Spleen (tissue), 11 donors: Measurements from ENCODE around the gene KBTBD4. TPM values are rescaled to one million over a fixed set of nuclear protein-coding genes. Genes with fewer than 3 reads are reported as not detected.
"Not testable (repeated sequence)": the region's sequence is repeated elsewhere in the genome, so short reads cannot be mapped to it uniquely, and the experiment has no call there.

Experiments
- DNase-seq: peaks from one replicate; pipeline ENCODE4 v3.0.0-alpha.2; 2020
- H3K27ac ChIP-seq, 8 donors: fragments of 200-600 bp; sonication (generic) in 7 of 8; 1 replicate in 4 of 8; 2 replicates in 4 of 8; pipeline versions ENCODE4 v1.5.0 to v1.8.0; 2016 to 2021; ENCODE audit warnings: inconsistent platforms in 4 of 8, mild to moderate bottlenecking in 4 of 8, moderate library complexity in 1 of 8
- H3K27me3 ChIP-seq, 7 donors: fragments of 200-600 bp; sonication (generic) in 6 of 7; replicated peaks in 1 of 7; 1 replicate in 4 of 7; 2 replicates in 3 of 7; pipeline versions ENCODE4 v1.5.0 to v1.8.0; 2016 to 2021; ENCODE audit warnings: inconsistent platforms in 3 of 7, mild to moderate bottlenecking in 1 of 7
- H3K36me3 ChIP-seq, 6 donors: fragments of 200-600 bp; sonication (generic) in 5 of 6; 1 replicate in 4 of 6; 2 replicates in 2 of 6; pipeline versions ENCODE4 v1.5.0 to v1.8.0; 2016 to 2021; ENCODE audit warnings: inconsistent platforms in 2 of 6
- H3K4me1 ChIP-seq, 6 donors: fragments of 200-600 bp; sonication (generic) in 5 of 6; 1 replicate in 3 of 6; 2 replicates in 3 of 6; pipeline versions ENCODE4 v1.5.0 to v1.8.0; 2016 to 2021; ENCODE audit warnings: inconsistent platforms in 3 of 6
- H3K4me3 ChIP-seq, 8 donors: fragments of 200-600 bp; sonication (generic) in 7 of 8; 1 replicate in 4 of 8; 2 replicates in 4 of 8; pipeline versions ENCODE4 v1.5.0 to v1.8.0; 2016 to 2021; ENCODE audit warnings: inconsistent platforms in 4 of 8, mild to moderate bottlenecking in 4 of 8, moderate library complexity in 2 of 8
- H3K9me3 ChIP-seq, 8 donors: fragments of 200-600 bp; sonication (generic) in 7 of 8; 1 replicate in 4 of 8; 2 replicates in 4 of 8; pipeline versions ENCODE4 v1.5.0 to v1.8.0; 2016 to 2021; ENCODE audit warnings: inconsistent platforms in 4 of 8
- POLR2A ChIP-seq, 3 donors: fragments of 450-650 bp; IDR thresholded peaks; one replicate each; pipeline ENCODE4 v1.5.1; 2017; ENCODE audit warnings: antibody characterized with exemption in 3 of 3, mild to moderate bottlenecking in 1 of 3
- POLR2AphosphoS5 ChIP-seq, 3 donors: sonication (generic); formaldehyde crosslinking; IDR thresholded peaks; one replicate each; pipeline ENCODE4 v1.5.1; 2017; ENCODE audit warnings: antibody characterized with exemption in 3 of 3
- WGBS, 5 donors: extraction: QIAGEN DNeasy Blood & Tissue Kit in 3 of 5; methylation state at CpG; one replicate each; pipeline versions ENCODE4 v1.1.5 to v1.1.7; 2013 to 2018; 5-methylcytosine and 5-hydroxymethylcytosine counted together
- intact Hi-C: fragments of 100-400 bp; cut with DNase I; formaldehyde crosslinking; loops from one replicate; pipeline ENCODE4 v1.15.0; 2023; ENCODE audit warnings: low total_unique reads
- polyA plus RNA-seq, 3 donors: library from polyadenylated mRNA; stranded (reverse); fragments of 200-250 nt; gene quantifications; one replicate each; pipeline ENCODE4 v1.2.1, GENCODE V29; 2013
- total RNA-seq, 7 donors: library from RNA; depleted of rRNA in 3 of 7; stranded (reverse); fragments of >200 nt in 3 of 7; fragmentation: NEBNext Ultra II Directional in 4 of 7; extraction: Animal tissue kit (Norgen Biotek cat#: 25700) in 4 of 7; gene quantifications; one replicate each; pipeline versions ENCODE4 v1.1.0 to v1.2.1, GENCODE V29; 2016 to 2021
- TF ChIP-seq, protein P1 (sequence below), 11 experiments: fragments of 200-600 bp in 7 of 11; fragments of 450-650 bp in 4 of 11; sonication (generic) in 4 of 11; IDR thresholded peaks in 8 of 11; conservative IDR thresholded peaks in 3 of 11; 1 replicate in 7 of 11; 2 replicates in 4 of 11; pipeline versions ENCODE4 v1.4.0 to v1.8.0; 2016 to 2021; ENCODE audit warnings: antibody characterized with exemption in 11 of 11, inconsistent platforms in 4 of 11, mild to moderate bottlenecking in 1 of 11
- donor health status: healthy with polysubstance abuse.
- donor health status: DM: no; HTN: no; CAD: no; lungs with moderate emphysema.
- donor health status: DM: no; HTN: no; CAD: no.
- donor health status: Bipolar disorder and iron deficiency.
- donor health status: healthy.
- donor health status: DM: no; HTN: no; CAD: no.
- donor health status: DM: yes; HTN: yes; CAD: no.

Gene KBTBD4
- total and polyA plus RNA-seq, 10 donors, result 8.7 to 22.4 (median 17.5) TPM

DNA sequence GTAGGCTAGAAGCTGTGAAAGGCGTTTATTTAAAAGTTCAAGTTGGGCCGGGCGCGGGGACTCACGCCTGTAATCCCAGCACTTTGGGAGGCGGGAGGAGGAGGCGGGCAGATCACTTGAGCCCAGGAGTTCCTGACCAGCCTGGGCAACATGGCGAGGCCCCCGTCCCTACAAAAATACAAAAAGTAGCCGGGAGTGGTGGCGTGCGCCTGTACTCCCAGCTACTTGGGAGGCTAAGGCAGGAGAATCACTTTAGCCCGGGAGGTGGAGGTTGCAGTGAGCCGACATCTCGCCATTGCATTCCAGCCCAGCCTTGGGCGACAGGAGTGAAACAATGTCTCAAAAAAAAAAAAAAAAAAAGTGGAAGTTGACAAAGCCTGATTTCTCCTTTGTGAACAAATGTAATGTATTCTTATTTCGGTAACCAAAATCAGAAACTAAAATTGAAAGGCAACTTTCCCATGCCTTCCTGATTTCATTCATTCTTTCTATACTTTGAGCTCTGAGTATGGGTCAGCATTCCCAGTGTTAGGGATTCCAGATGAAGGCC lies 12.5 kb downstream of the KBTBD4 start:
- Histone ChIP-seq H3K9me3 (no peaks in the 10 kb centered on the region), H3K27me3 (no peaks in the 10 kb centered on the region), H3K4me1 (peaks cover 12 to 43% (median 24%) of the 10 kb centered on the region in 6 donors), H3K27ac (peak overlapping the region; percentile 55 to 84 (median 80)), H3K36me3 (peaks cover 0 to 29% (median 11%) of the 10 kb centered on the region in 6 donors), H3K4me3 (peak overlapping the region; percentile 75 to 97 (median 84))
- TF ChIP-seq POLR2AphosphoS5 (IDR thresholded peaks at IDR 0.05), result no peak
- no peak for TF ChIP-seq POLR2A (IDR thresholded peaks at IDR 0.05)
- TF ChIP-seq, protein P1, sequence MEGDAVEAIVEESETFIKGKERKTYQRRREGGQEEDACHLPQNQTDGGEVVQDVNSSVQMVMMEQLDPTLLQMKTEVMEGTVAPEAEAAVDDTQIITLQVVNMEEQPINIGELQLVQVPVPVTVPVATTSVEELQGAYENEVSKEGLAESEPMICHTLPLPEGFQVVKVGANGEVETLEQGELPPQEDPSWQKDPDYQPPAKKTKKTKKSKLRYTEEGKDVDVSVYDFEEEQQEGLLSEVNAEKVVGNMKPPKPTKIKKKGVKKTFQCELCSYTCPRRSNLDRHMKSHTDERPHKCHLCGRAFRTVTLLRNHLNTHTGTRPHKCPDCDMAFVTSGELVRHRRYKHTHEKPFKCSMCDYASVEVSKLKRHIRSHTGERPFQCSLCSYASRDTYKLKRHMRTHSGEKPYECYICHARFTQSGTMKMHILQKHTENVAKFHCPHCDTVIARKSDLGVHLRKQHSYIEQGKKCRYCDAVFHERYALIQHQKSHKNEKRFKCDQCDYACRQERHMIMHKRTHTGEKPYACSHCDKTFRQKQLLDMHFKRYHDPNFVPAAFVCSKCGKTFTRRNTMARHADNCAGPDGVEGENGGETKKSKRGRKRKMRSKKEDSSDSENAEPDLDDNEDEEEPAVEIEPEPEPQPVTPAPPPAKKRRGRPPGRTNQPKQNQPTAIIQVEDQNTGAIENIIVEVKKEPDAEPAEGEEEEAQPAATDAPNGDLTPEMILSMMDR (IDR thresholded peaks at IDR 0.05 in 8 of 11, conservative IDR thresholded peaks at IDR 0.05 in 3 of 11), result no peak
- peak; percentile 73 for DNase-seq
- intact Hi-C loops, result no loop called here
- WGBS, 5 donors, result 13 to 21% (median 17%) methylated on average over 17 of the region's 17 CpGs

DNA sequence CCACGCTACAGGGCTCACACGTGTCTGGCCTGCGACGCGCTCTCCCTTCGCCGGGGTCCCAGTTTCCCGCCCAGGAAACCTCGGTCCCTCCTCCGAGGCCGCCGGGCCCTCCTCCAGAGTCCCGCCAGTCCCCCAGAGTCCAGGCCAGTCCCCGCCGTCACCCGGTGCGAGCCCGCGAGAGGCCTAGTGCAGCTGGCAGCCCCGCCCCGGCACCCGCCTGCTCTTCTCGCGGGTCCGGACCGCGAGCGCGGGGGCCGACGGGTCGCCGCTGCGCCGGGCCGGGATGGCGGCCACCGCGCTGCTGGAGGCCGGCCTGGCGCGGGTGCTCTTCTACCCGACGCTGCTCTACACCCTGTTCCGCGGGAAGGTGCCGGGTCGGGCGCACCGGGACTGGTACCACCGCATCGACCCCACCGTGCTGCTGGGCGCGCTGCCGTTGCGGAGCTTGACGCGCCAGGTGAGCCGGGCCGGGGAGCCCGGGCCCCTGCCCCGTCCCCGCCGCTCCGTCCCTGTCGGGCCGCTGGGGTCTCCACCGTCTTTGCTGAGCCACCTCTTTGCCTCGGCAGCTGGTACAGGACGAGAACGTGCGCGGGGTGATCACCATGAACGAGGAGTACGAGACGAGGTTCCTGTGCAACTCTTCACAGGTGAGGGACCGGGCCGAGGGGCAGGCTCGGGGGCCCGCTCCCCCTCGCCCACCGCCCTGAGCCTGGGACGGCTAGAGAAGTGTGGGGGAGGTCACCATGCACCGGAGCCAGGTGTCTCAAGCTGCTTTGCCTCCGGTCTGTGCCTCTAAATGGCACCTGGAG lies 13.2 kb downstream of the KBTBD4 start, which contains the start of gene PTPMT1:
PTPMT1 (plus strand) TSS at position 260 of the 809 bp plus-strand sequence; CDS start at position 284, 24 bp downstream.
- H3K9me3 ChIP-seq, result no peaks in the 10 kb centered on the region
- H3K27me3 ChIP-seq, result no peaks in the 10 kb centered on the region
- H3K36me3 ChIP-seq, result peaks cover 0 to 22% (median 7%) of the 10 kb centered on the region in 6 donors
- intact Hi-C loops, result no loop called here
- H3K27ac ChIP-seq, result peak within 1 kb of the TSS; percentile 55 to 84 (median 80)
- TF ChIP-seq, protein P1 (IDR thresholded peaks at IDR 0.05 in 8 of 11, conservative IDR thresholded peaks at IDR 0.05 in 3 of 11), result no peak
- TF ChIP-seq POLR2AphosphoS5 (IDR thresholded peaks at IDR 0.05), result peak; percentile 40 to 76 (median 67)
- WGBS, 5 donors, result 1 to 3% (median 1%) methylated on average over 20 to 86 of the region's 86 CpGs
- H3K4me1 ChIP-seq, result peaks cover 12 to 36% (median 24%) of the 10 kb centered on the region in 6 donors
- DNase-seq, result peak; percentile 94
- H3K4me3 ChIP-seq, result peak within 1 kb of the TSS; percentile 75 to 97 (median 84)

DNA sequence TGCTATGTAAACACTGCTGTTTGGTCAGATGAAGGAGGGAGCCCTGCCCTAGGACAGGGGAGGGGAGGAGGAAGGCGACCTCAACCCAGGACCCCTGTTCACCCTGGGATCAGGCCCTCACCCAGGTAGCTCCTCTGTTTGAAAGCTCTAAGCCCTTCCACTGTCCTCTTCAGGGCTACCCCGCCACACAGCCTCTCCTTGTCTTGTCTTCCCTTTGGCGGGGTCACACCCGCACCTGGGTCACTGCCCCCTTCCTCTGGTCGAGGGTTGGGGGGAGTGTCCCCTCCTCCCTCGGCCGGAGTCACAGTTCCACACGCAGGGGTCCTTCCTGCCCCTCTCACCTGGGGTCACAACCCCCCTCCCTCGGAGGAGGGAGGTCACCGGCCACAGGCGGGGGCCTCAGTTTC lies 13.8 kb downstream of the KBTBD4 start:
- intact Hi-C loops, result no loop called here
- Histone ChIP-seq H3K36me3 (peaks cover 0 to 16% (median 4%) of the 10 kb centered on the region in 6 donors), H3K4me3 (peak overlapping the region; percentile 75 to 97 (median 84)), H3K9me3 (no peaks in the 10 kb centered on the region), H3K27me3 (no peaks in the 10 kb centered on the region), H3K4me1 (peaks cover 12 to 34% (median 24%) of the 10 kb centered on the region in 6 donors), H3K27ac (peak overlapping the region; percentile 55 to 84 (median 80))
- WGBS, 5 donors, result 8 to 14% (median 10%) methylated on average over 6 to 11 of the region's 11 CpGs
- DNase-seq, result no peak
- no peak for TF ChIP-seq POLR2A (IDR thresholded peaks at IDR 0.05)
- TF ChIP-seq POLR2AphosphoS5 (IDR thresholded peaks at IDR 0.05), result no peak
- TF ChIP-seq, protein P1 (IDR thresholded peaks at IDR 0.05 in 8 of 11, conservative IDR thresholded peaks at IDR 0.05 in 3 of 11), result no peak

DNA sequence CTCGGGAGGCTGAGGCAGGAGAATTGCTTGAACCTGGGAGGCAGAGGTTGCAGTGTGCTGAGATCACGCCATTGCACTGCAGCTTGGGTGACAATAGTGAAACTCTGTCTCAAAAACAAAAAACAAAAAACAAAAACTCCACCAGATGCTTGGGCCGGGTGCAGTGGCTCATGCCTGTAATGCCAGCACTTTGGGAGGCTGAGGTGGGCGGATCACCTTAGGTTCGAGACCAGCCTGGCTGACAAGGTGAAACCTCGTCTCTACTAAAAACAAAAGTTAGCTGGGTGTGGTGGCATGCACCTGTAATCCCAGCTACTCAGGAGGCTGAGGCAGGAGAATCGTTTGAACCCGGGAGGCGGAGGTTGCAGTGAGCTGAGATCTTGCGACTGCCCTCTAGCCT lies 14.4 kb downstream of the KBTBD4 start:
- peak overlapping the region in 2 of 8 donors; percentile 80 to 97 for H3K4me3 ChIP-seq
- H3K27ac ChIP-seq, result not testable (repeated sequence)

DNA sequence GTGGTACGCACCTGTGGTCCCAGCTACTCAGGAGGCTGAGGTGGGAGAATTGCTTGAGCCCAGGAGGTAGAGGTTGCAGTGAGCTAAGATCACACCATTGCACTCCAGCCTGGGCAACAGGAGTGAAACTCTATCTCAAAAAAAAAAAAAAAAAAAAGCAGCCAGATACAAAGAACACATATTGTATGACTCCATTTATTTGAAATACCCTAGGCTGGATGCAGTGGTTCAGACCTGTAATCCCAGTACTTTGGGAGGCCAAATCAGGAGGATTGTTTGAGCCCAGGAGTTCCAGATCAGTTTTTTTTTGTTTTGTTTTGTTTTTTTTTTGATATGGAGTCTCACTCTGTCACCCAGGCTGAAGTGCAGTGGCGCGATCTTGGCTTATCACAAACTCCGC lies 16.4 kb downstream of the KBTBD4 start:
- H3K27me3 ChIP-seq, H3K9me3 ChIP-seq, intact Hi-C loops, H3K36me3 ChIP-seq, H3K27ac ChIP-seq, H3K4me3 ChIP-seq: not testable (repeated sequence)
- H3K4me1 ChIP-seq, result peaks cover 12 to 30% (median 24%) of the 10 kb centered on the region in 6 donors
- 95 to 100% (median 97%) methylated on average over 4 of the region's 4 CpGs for WGBS, 5 donors
- DNase-seq, result peak; percentile 14

More for the DNA sequence above, 14.4 kb downstream of the KBTBD4 start:
- peak; percentile 54 for DNase-seq
- WGBS, 5 donors, result 89 to 95% (median 91%) methylated on average over 10 of the region's 10 CpGs
- intact Hi-C loops, H3K9me3 ChIP-seq, H3K27me3 ChIP-seq: not testable (repeated sequence)
- peaks cover 0 to 11% (median 0%) of the 10 kb centered on the region in 6 donors for H3K36me3 ChIP-seq
- H3K4me1 ChIP-seq, result peaks cover 12 to 34% (median 24%) of the 10 kb centered on the region in 6 donors
